ENCODE results near the gene SLC25A3.
A peak's percentile ranks its signal among the peaks of the same experiment; 100 is the strongest.
"Not testable (repeated sequence)": the region's sequence is repeated elsewhere in the genome, so short reads cannot be mapped to it uniquely, and the experiment has no call there.

The SLC25A3 gene
- 301 to 552 (median 486) reads per million in 18 experiments for total RNA-seq

DNA sequence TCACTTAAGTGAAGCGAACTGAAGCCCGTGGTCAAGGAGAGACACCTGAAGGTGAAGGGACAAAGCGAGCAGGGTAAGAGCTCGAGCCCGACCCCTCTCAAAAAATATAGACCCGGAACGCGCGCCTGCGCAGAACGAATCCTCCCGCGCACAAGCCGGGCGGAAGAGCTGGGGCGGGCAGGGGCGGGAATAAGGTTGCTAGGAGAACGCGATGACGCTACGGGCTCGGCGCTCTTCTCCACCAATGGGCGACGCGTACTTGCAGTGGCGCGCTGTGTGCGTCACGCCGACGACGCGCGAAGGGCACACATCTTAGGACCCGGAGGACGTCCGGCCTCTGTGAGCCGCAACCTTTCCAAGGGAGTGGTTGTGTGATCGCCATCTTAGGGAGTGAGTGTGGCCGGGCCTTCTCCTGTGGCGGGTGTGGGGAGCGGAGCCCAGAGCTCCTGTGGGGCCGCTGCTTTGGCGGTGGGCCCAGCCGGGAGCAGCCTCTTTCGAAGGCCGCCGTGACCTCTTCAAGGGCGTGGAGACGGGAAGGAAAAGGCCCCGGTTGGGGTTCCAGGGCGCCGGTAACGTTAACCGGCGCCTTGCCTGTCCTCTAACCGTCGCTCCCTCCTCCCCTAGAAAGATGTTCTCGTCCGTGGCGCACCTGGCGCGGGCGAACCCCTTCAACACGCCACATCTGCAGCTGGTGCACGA is at the start of gene SLC25A3:
TSS of gene SLC25A3 (plus strand) at position 336 of the 699 bp plus-strand sequence. CDS start at position 629, 293 bp downstream.
- peak; percentile 98 to 99 for DNase-seq

DNA sequence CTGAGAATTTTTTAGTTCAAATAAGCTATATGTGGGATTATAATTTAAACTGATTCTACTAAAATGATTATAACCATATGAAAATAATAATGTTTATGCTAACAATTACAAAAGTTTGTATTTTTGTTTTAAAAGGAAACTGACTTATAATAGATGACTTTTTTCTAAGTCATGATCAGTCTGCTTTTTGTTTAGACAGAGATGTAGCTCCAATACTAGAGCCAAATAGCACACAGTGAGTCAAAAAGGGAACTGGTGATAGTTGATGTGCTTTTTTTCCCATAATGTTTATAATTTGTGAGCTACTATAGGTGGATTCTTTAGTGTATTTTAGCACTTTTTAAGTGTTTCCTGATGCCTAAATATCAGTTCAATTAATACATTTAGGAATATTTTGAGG is 49.8 kb upstream of the SLC25A3 start:
- no peak for DNase-seq

DNA sequence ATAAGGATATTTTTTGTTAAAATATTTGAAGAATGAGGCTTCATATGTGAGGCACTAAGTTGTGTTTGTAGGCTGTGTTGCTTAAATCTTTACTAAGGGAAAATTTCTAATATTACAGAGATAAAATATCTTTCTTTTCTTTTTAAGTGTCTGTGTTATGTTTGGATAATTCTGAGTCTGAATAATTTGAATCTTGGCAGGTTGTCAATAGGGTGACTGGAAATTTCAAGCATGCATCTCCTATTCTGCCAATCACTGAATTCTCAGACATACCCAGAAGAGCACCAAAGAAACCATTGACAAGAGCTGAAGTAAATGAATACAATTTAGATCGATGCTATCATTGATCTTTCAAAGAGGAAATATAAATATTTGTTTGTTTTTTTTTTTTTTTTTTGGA is 48.7 kb upstream of the SLC25A3 start:
- DNase-seq, result no peak

DNA sequence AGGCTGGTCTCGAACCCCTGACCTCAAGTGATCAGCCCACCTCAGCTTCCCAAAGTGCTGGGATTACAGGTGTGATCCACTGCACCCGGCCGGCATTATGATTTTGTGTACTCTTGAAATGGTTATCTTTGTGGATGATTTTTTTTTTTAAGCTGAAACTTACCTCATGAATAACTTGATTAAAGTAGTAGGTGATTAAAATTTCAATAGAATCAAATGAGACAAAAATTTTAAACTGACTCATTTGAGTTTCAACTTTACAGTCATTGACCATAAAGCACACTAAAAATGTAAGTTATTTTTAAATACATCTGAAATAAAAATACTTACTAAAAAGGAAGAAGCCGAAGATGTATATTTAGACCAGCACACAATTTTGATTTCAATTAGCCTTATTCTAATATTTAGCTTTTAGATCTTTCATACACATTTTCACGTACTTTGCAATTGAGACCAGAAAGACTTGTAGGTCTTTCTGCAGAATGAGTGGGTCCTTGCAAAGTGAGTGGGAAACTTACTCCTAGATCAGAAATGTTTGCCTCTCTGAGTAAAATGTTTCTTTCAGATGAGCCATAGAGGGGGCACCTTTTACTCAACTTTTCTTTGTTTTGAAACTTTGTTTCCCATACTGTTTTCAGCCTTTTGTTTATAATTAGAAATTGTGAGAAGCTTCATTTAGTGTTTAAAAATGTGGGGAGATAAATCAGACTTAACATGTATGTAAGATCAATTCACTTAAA is 43.9 kb upstream of the SLC25A3 start:
- no peak for DNase-seq

DNA sequence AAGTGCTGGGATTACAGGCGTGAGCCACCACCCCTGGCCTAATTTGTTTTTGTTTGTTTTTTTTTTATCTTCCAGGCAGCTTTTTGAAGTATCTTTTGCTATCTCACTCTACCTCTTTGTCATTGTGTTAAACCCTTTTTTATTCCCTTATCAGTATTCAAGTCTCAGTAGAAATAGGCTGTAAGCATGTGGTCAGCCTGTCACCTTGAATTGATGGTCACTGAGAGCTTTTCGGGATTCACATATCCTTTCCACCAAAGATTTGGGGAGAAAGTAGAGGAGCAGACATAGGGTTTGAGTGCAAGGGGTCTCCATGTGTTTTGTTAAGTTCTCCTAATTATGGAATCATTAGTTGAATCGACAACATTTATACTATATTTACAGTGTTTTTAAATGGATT is 41.7 kb upstream of the SLC25A3 start:
- DNase-seq, result no peak

DNA sequence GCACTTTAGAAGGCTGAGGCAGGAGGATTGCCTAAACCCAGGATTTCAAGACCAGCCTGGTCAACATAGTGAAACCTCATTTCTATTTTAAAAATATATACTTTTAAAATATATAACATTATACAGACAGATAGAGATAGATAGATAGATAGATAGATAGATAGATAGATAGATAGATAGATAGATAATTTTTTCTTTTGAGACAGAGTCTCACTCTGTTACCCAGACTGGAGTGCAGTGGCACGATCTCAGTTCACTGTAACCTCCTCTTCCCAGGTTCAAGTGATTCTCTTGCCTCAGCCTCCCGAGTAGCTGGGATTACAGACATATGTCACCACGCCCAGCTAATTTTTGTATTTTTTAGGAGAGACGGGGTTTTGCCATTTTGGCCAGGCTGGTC is 35.4 kb upstream of the SLC25A3 start:
- DNase-seq, result not testable (repeated sequence)

DNA sequence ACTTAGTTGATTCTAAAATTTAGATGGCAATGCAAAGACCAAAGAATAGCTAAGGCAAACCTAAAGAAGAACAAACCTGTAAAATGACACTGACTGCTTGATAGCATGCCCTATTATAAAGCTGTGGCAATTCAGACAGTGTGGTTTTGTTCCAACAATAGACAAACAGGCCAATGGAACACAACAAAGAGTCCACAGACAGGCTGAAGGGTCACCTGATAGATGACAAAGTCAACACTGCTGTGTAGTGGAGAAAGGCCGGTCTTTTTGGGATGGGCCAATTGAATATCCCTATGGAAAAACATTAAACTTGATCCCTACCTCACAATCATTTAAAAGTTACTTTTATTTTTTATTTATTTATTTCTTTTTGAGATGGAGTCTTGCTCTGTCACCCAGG is 33.8 kb upstream of the SLC25A3 start:
- no peak for DNase-seq

DNA sequence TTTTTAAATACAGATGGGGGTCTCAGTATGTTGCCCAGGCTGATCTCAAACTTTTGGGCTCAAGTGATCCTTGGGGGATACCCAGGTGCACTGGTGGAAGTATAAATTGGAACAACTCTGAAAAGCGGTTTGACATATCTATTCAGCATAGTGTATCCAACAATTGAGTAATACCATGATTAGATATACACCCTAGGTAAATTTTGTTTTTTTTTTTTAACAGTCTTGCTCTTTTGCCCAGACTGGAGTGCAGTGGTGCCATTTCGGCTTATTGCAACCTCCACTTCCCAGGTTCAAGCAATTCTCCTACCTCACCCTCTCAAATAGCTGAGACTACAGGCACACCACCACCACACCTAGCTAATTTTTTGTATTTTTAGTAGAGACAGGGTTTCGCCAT is 31.6 kb upstream of the SLC25A3 start:
- DNase-seq, result no peak

DNA sequence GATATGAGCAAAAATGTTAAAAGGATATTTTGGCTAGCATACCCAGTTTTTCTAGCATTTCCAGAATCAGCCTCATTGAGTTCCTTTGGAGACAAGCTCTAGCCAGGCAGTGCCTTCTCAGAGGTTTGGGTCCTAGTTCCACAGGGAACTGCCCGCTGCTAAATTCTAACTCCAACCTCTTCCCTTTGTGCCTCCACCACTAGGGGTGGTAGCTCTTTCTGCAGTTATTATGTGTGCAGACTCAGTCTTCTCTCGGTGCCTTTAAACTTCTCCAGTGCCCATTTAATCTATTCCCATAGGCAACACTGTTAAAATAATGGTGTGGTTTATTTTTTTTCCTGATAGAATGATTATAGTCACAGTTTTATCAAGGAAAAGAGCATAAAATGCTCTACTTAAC is 21.5 kb upstream of the SLC25A3 start:
- DNase-seq, result no peak

DNA sequence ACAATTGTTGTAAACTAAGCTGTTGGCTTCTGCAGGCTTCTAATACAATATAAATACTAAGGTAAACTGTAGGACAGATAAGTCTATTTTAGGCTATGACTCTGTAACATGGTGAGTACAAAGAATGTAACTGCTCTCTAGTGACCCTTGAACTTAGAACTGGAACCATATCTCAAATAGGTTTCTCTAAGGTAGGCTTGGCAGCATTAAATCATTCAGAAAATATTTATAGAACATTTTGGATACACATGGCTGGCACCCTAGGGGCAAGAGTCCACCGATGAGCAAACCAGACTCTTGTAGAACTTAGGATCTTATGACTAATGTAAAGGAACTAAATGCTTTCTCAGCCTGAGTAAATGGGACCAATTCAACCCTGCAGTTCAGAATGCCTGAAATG is 19.4 kb upstream of the SLC25A3 start:
- DNase-seq, result no peak

DNA sequence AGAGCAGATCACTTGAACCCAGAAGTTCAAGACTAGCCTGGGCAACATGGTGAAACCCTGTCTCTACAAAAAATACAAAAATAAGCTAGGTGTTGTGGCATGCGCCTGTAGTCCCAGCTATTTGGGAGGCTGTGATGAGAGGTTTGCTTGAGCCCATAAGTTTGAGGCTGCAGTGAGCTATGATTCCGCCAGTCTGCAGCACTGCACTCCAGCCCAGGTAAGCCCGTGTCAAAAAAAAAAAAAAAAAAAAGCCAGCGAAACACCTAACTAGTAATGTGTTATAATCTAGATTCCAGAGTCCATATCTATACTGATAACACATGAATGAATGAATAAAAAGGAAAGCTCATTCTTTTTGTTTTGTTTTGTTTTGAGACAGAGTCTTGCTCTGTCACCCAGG is 18.5 kb upstream of the SLC25A3 start:
- no peak for DNase-seq

DNA sequence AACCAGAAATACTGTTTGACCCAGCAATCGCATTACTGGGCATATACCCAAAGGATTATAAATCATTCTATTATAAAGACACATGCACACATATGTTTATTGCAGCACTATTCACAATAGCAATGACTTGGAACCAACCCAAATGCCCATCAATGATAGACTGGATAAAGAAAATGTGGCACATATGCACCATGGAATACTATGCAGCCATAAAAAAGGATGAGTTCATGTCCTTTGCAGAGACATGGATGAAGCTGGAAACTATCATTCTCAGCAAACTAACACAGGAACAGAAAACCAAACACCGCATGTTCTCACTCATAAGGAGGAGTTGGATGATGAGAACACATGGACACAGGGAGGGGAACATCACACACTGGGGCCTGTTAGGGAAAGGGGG is 16.7 kb upstream of the SLC25A3 start:
- DNase-seq, result not testable (repeated sequence)

DNA sequence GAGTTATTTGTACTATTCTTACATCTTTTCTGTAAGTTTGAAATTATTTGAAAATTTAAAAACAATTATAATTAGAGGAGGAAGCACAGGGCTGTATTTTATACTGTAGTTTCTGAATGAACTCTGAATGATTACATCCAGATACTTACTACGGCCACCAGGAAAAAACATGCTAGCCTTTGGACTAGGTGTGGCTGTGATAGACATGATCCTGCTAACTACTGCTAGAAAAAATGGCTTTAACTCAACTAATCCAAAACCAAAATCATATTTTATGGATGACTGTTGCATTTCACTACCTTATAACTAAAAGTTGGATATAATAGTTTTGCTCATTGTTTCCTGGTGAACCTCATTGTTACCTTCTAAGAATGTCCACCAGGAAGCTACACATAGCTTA is 15.1 kb upstream of the SLC25A3 start:
- no peak for DNase-seq

DNA sequence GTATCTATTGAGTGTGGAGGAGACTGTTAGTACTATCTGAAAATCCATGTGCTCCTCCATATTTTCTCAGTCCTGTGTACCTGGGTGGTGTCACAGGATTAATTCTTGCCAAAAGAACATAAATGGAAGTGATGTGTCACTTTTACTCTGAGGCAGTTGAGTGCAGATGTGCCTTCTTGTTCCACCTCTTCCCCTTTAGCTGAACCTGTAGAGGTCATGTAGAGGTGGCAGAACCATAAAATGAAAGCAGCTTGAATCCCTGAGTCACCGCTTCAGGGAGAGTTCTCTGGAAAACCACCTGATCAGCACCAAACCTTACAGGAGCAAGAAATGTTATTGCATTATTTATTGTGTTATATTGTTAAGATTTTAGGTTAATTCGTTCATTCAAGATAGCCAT is 14.7 kb upstream of the SLC25A3 start:
- no peak for DNase-seq

DNA sequence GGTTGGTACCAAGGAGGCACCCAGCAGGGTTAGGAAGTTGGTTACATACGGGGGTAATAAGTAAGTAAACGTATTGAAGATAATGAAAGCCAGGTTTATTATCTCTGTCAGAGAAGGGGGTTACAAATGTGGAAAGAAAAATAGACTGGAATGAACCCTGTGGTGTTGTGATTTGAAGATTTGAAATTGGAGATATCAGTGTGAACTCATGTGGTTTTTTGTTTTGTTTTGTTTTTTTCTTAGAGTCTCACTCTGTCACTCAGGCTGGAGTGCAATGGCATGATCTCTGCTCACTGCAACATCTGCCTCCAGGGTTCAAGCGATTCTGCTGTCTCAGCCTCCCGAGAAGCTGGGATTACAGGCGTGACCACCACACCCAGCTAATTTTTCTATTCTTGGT is 14.1 kb upstream of the SLC25A3 start:
- no peak for DNase-seq

DNA sequence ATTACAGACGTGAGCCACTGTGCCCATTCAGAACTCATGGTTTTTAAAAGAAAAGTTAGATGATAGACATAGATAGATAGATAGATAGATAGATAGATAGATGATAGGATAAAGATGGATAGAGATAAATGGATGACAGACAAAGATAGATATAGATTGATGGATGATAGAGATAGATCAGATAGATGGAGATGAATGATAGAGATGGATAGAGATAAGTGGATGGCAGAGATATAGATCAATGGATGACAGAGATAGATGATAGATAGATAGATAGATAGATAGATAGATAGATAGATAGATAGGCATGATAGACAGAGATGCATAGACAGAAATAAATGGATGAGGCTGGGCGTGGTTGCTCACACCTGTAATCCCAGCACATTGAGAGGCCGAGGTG is 13.7 kb upstream of the SLC25A3 start:
- DNase-seq, result no peak

DNA sequence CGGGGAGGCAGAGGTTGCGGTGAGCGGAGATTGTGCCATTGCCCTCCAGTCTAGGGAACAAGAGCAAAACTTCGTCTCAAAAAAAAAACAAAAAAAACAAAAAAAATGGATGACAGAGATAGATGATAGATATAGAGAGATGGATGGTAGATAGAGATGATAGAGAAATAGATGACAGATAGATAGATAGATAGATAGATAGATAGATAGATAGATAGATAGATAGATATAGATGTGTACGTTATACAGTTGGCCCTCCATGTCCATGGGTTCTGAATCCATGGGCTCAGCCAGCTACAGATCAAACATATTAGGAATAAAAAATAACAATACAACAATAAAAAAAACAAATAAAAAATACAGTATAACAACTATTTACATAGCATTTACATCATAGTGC is 12.8 kb upstream of the SLC25A3 start:
- DNase-seq, result no peak

DNA sequence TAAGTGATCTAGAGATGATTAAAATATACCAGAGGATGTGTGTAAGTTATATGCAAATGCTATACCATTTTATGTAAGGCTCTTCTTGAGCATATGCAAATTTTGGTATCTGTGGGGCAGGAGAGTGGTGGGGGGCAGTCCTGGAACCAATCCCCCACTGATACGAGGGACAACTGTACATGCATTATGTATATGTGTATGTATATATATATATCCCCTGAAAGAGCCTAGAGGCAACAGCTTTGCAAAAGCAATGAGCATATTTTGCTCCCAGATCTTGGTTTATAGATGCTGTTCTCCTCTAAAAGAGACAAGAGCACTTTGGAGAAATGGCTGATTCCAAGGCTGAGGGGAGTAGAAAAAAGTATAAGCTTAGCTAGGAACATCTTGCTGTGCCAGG is 12.4 kb upstream of the SLC25A3 start:
- DNase-seq, result no peak

DNA sequence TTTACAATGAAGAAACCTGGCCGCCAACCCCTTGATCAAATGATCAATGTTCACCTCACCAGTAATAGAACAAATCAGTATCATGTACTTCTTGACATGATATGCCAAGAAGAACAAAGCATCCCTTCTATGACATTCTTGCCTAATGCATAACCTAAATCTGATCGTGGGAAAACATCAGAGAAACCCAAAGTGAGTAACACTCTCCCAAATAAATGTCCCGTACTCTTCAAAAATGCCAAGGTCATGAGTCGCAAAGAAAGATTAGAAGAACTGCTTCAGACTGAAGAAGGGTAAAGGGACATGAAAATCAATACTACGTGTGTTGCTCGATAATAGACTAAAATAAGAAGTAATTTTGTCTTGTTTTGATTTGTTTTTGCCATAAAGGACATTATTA is 11.4 kb upstream of the SLC25A3 start:
- DNase-seq, result no peak

DNA sequence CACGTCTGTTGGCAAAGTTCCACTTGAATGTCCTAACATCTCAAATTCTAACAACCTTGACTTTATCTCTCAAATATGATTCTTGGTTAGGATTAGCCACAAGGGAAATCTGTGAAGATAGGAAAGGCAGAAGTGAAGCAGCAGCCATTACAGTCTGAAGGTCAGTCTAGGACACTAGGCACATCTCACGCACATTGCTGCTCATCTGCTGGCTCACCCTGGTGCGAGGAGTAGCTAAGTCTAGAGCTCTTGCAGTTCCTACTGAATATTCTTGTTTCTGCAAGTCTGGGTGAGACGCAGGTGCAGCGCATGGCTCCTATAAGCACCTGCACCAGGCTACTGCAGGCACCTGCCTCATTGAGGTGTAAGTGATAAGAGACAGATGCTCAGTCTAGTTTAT is 6.4 kb upstream of the SLC25A3 start:
- no peak for DNase-seq

DNA sequence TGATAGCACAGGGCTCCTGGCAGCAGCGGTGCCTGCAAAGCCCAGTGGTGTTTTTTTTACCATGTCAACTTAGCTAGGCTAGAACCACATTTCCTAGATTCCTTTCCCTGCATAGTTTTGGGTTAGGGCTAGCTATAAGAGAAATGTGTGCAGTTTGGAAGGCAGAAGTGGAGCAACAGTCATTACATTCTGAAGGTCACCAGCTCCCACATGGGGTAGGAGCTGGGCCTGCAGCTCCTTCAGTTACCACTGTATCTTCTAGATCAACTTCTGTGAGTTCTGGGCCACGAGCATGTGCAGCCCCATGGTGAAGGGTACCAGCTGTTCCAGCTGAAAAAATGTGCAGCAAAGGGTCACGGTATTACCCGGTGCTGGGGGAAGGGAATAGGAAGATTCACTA is 2.3 kb upstream of the SLC25A3 start:
- DNase-seq, result peak in 1 of 2 donors; percentile 25

DNA sequence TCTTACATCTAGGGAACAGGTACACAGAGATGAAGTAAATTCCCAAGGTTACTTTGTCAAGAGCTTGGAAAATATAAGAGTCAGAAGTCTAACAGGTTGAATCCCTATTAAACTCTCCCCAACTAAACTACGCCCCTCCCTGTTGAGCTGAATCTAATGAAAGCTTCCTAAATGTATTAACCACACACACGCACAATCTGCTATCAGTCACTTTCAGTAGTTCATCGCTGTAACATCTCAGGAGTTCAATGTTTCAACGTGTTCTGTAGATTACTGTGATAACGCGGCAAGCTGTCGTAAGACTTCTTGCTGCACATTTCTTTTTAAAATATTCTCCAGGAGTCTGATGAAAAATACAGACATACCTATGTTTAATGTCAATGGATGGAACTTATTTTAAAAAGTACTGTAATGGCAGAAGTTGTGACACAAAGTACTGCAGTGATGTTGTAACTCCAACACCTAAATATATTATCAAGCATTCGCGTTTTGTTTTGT is 612 bp upstream of the SLC25A3 start:
- peak in 1 of 2 donors; percentile 8 for DNase-seq

DNA sequence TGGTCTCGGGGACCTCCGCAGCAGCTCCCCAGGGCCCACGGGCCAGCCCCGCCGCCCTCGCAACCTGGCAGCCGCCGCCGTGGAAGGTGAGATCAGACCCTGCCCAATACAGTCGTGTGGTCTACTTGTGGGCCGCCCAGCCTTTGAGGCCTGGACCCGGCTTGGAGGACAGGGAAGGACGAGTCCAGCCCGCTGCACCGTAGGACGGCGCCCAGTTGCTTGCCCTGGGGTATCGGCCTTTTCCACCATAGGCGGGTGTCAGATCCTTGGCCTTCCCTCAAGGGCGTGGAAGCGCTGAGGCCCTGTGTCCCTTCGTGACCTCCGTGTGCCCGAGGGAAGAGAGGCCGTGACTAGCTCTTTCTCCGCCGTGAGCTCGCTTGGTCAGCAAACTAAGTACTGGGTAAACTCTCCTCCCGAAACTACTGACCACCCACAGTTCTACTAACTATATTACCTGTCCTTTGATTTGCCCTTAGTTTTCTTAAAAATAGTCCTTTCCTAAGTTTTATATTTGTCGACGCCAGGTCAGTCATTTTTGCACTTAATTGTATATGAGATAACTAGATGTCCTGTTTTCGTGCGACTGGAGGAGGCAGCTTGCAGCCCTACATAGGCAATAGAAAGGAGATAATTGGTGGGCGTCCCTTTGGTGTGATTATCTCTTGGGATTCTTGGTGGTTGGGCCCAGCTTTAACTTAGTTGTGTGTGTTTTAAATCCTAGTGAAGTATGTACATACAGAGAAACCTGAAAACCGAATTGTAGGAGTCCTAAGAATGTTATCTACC is 757 bp downstream of the SLC25A3 start:
- DNase-seq, result peak; percentile 53 to 64

Data from inflammatory macrophage (primary cell).